Activated CD4-positive, CD25-positive, alpha-beta regulatory T cell treated with anti-CD3 and anti-CD28 coated beads, Interleukin-2, amount 50 U/mL, for 72 hours (primary cell): ENCODE measurements around the gene CAB39.

ENCODE experiments used
- DNase-seq: peaks from one replicate; pipeline ENCODE4 v3.0.0; 2021

Gene CAB39

DNA sequence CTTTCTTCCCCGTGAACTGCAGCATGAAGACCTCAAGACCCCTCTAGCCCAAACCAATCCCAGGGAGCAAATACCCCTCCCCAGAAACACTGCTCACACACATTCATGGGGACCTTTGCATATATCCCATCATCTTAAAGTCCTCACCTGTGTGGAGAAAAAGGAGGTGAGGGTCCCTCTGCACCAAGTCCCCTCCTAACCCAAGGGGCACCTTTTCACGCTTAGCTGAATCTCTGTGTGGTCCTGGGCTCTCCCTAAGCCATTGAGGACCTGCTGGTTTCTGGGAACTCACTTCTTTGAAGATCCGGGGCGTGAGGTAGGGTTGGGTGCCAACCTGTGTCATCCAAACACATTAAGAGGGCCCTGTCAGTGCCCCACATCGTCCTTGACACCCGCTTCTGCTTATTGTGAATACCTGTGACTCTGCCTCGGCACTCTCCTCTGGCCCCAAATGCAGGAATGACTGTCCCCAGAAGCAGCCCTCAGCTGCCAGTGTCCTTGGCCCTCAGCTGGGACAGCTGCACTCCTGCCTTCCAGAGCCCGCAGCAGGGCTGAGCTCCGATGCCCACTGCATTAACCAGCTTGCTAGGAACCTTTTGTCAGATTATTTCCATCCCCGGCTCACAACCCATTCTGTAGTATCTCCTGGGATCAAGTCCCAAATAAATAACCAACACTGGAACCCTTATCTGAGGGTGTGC, 110.8 kb downstream of the CAB39 start:
- DNase-seq = no peak

DNA sequence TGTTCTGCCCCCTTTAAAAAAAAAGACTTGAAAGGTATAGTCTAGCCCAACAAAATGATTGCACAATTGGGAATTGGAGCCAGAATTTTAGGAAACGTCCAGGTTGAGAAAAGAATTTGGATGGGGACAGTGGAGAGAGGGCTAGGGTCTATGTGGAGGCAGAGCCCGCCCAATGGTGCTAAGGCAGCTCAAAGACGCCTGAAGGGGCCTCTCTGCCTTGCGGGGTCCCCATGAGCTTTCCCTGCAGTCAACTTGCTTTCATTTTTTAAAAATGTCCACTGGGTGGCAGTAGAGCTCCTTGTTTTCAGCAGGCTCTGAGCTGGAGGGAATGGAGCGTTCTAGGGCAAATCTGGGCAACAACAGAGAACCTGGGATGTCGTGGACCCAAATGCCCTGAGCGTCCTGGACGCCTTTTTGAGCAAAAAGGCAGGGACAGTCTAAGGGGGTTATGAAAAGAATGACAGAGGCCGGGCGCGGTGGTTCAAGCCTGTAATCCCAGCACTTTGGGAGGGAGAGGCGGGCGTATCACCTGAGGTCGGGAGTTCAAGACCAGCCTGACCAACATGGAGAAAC, 111.8 kb downstream of the CAB39 start:
- DNase-seq = peak; percentile 40

DNA sequence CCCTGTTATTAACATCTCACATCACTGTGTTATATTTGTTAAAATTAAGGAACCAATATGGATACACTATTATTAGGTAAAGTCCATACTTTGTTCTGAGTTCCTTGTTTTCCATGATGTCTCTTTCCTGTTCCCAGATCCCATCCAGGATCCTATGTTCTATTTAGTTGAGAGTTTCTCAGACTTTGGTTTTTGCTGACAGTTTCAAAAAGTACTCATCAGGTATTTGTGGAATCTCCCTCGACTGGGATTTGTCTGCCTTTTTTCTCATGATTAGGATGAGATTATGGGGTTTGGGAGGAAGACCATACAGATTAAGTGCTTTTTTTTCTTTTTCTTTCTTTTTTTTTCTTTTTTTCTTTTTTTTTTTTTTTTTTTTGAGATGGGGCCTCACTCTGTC, 112.7 kb downstream of the CAB39 start:
- no peak for DNase-seq

DNA sequence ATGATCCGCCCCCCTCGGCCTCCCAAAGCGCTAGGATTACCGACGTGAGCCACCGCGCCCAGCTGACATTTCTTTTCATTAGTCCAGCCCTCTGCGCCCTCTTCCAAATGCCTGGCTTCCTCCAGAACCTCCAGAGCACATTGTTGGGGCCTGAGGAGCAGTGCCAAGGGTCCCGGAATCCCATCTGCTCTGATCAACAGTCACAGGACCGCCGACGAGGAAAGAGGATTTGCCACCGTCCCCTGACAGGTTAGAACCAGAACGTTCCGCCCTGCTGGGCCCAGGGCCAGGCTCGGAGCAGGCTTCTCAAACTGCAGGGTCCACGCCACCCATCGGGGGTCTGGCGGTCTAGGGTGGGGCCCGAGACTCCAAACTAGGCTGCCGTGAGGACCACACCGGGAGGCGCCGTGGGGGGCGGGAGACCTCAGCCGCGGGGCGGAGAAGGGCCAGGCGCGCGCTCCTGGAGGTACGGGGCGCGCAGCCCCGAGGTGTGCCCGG, 115.2 kb downstream of the CAB39 start:
- no peak for DNase-seq

DNA sequence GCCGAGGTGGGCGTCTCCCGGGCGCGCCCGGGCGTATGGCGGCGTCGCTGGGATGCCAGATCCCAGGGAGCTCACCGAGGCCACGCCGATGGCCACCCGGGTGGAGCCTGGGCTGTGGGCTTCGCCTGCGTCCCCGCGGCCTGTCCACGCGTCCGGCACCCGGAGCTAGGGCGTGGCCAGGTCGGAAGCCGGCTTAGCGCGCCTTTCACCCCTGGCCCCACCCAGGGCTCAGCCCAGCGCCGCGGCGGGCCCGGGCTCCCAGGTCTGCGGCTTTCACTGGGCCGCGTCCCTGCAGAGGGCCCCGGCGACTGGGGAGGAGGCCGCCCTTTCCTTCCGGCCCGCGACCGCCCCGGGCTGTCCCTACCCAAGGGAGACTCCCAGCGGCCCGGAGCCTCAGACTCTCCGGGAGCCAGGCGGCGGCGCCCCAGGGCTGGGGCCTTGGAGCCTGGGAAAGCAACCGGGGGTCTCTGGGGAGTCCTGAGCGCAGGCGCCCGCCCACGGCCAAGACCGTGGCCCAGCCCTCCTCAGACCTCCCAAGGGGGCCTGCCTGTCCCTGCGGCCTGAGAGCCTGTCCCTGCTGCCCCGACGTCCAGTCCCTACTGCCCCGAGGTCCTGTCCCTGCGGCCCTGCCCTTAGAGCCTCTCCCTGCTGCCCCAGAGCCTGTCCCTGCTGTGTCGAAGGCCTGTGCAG, 115.8 kb downstream of the CAB39 start:
- no peak for DNase-seq

DNA sequence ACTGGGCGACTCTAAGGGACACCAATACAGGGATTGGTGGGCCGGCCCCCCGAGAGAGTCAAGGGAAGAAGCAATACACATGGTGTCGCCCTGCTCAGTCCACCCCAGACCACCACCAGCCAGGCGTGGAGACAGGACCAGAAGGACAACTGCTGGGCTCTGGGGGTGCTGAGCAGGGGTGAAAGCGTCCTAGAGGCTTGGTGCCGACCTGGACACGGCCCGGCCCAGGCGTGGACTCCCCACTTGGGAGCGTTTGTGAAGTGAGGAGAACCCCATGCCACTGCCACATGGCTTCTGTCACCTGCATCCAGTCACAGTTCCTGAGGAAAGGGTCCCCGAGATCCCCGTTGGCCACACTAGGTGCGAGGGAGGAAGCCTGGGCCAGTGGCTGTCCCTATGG, 116.7 kb downstream of the CAB39 start:
- DNase-seq = no peak

DNA sequence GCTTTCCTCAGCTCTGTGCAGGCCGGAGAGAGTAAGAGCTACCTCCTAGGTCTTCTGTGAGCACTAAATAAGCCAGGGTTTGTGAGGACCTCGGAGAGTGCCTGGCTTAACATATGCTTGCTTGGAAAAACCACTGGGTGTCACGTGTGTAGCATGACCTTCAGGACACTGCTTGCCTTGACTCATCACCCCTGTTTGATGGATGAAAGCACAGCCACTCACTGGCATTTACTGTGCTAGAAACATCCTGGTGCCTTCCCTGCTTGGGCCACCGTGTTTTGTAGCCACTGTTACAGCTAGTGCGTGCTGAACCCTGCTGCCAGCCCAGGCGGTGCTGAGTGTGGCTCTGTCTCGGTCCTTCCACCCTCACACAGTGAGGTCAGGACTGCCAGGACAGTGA, 117.3 kb downstream of the CAB39 start:
- no peak for DNase-seq

DNA sequence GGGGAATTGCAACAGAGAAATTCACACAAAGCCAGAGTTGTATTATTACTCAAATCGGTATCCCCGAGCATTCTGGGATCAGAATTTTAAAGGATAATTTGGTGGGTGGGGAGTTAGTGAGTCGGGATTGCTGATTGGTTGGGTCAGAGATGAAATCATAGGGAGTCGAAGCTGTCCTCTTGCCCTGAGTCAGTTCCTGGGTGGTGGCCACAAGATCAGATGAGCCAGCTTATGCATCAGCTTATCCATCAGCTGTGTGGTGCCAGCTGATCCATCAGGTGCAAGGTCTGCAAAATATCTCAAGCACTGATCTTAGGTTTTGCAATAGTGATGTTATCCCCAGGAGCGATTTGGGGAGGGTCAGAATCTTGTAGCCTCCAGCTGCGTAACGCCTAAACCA, 117.8 kb downstream of the CAB39 start:
- no peak for DNase-seq

DNA sequence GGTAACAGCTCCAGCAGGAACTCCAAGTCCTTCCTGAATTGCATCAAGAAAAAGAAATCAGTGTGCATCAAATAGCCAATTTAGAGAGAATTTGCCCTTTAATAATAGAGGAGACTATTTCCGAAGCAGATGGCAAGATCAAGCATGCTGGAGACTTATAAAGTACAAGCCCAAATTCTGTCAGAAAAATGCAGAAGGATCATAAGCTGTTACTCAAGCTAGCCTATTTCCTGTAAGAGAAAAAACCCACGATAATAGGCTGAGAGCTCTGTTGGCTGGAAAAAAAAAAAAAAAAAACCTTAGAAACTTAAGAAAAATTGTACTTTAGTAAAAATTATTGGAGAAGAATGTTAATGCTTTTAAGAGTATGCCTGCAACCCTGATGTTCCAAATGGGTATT, 127.7 kb downstream of the CAB39 start:
- DNase-seq = no peak

DNA sequence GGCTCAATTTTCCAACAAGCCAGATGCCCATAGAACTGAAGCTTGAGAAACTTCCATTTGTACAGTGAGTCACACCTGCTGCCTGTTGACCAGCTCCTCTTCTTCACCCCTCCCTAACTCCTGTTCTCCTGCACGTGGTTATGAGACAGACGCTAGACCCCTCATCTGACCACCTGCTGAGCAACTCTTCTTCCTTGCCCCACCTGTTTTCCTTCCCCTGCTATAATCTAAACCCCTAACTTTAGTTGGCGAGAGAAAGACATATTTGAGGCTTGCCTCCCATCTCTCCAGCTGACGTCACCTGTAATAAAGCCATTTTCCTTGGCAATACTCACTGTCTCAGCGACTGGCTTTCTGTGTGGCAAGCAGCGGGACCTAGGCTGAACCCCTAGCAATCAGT, 129.8 kb downstream of the CAB39 start:
- DNase-seq = no peak

DNA sequence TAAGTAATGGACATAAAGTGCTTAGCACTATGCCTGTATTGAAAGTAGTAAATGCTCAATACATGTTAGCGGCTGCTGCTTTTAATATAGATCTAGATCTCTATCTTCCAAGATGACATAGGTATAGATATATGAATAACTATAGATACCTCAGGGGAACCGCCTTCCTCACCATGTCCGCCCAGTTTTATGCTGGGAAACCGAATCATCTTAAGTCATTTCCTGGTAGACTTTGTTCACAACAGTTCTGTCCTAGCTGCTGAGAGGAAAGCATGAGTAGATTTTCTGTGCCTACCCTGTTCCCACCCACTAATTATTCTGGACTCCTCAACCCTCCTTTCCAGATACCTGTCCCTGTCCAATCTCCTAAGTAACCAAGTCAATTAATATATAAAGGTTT, 130.5 kb downstream of the CAB39 start:
- DNase-seq = no peak

DNA sequence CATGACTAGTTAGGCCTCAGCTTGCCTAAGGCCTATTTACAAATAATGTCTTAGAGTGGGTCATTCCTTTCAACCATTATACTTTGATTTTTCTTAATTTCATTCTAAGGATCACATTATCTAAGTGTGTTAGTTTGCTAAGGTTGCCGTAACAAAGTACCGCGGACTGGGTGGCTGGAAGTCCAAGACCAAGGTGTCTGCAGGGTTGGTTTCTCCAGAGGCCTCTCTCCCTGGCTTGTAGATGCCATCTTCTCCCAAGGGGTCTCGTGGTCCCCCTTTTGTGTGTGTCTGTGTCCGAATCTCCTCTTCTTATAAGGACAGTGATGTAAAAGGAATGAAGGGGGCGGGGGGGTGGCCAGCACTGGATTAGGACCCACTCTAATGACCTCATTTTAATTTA, 133.7 kb downstream of the CAB39 start:
- no peak for DNase-seq

DNA sequence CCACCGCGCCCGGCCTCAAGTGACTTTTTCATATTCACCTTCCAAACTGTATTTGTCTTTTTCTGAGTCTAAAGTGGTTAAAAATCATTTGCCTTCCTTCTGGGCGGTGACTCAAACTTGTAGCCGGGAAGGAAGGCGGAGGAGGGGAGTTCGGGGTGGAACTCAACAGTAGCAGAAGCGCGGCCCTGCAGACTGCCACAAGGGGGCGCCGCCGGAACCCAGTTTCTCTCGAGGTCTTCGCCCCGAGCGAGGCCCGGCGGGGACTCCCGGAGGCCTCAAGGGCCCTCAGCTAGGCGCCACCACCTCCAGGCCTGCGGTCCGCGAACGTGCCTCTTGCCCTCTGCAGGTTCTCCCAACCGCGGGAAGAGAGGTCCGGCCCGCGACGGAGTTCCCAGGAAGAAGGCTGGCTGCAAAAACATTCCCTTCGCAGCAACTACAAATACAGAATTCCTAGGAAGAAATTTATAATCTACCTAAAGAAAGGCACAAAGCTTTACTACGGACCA, 135.3 kb downstream of the CAB39 start:
- peak; percentile 93 for DNase-seq

DNA sequence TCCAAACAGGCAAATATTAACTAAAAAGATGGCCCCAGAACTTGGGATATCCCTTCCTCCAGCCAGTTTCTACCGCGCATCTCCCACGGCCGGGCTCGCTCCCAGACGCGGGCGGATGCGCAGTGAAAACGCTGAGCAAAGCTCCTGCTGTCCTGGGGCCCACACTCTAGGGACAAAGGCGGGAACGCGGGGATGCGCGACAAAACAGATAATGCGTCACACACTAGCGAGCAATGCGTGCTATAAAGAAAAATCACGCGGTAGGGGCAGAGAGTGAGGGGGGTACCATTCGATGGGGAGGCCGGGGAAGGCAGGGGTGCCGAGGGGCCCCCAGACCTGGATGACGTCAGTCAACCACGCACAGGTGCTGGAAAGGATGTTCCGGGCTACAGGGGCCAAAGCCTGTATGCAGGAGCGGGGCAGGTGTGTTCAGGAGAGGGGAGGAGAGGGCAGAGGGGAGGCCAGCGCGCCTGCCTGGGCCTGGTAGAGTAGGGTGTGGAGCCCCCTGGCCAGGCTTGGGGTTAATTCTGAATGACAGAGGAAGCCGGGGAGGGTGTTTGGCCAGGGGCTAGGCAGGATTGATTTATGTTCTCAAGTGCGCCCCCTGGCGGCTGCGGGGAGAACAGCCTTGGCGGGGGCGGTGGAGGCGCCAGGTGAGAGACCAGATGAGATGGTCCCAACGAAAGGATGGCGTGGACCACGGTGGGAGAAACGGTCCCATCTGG, 137.2 kb downstream of the CAB39 start:
- peak; percentile 85 for DNase-seq

DNA sequence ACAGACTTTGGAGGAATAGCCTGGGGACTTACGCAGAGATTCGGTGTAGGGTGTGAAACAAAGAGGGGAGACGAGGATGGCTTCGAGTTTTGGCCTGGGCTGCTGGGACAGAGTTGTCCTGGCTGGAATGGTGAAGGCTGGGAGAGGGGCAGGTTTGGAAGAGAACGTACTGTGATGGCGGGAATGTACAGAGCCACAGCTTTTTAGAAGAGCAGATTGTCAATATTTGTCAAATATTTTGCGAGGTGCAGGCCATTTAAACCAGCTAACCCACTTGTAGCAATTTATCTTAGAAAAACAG, 137.7 kb downstream of the CAB39 start:
- no peak for DNase-seq

DNA sequence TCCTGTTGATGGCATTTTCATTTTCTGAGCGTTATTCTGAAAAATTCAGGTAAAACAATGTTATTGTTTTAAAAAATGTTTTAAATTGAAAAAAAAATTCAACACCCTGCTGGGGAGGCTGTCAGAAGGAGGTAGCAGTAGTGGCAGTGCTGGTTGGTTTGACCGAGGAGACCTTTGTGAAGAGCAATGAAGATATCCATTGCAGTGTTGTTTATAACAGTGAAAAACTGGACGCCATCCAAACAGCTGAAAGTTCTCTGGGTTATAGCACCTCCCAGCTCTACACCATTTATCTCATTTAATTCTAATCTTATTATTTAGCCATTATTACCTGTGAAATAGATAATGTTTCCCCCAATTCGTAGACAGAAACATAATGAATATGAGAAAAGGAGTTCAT, 139.5 kb downstream of the CAB39 start:
- DNase-seq = no peak

DNA sequence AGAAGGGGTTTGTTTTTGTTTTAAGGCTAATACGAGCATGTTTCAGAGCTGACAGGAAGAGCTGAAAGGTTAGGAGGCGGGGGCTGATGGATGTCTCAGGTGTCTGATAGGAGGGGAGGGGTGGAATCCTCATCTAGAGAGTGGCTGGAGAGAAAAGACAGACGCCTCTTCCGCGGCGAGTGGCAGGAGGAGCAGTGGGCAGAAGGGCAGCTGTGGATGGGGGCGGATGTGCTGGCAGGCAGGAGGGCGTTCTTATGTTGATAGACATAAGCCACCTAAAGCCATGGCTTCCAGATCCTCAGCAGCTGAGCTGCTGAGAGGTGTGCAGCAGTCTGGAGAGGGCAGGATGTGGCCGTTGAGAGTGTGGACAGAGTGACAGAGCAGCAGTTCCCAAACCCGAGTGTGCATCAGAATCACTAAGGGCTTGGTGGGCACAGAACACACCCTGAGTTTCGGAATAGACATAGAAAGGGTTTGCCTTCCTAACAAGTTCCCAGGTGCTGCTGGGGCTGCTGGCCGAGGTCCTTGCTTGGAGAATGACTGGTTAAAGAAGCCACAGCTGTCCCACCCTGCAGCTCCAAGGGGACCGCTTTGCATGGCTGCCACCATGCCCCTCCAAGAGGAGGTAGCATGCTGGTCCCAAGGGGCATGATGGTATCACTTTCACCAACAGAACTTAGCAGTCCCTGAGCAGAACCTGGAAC, 149.1 kb downstream of the CAB39 start:
- DNase-seq = no peak

DNA sequence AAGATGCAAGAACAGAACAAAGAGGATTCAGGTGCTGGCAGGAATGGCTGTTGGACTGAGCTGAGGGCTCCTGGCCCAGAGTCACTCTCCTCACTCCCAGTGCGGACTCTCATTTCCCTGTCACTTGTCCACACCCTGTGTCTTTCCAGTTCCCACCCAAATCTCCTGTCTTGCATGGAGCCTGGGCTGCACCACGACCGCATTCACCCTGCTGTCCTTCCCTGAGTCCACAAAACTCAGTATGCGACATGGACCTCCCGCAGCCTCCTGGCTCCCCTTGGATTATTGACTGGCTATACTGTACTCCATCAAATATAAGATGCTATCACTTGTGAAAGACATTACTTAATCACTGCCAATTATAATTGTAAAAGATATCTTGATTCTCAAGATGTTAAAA, 149.7 kb downstream of the CAB39 start:
- DNase-seq = no peak

DNA sequence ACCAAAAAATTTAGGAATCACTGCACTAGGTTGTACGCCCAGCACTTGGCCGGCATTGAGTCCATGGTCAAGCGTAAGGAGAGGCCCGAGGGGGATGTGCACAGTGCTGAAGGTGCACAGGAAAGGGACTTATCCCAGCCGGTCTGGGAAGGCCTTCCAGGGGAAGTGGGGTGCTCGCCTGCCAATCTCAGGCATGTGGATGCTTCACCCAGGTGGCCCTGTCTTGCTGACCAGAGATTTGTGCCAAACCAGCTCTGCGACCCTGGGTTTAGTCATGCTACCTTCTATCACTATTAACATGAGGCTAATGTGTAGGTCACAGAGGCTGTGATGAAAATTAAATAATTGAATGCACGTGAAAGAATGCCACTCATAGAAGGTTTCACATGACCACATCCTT, 150.4 kb downstream of the CAB39 start:
- no peak for DNase-seq

DNA sequence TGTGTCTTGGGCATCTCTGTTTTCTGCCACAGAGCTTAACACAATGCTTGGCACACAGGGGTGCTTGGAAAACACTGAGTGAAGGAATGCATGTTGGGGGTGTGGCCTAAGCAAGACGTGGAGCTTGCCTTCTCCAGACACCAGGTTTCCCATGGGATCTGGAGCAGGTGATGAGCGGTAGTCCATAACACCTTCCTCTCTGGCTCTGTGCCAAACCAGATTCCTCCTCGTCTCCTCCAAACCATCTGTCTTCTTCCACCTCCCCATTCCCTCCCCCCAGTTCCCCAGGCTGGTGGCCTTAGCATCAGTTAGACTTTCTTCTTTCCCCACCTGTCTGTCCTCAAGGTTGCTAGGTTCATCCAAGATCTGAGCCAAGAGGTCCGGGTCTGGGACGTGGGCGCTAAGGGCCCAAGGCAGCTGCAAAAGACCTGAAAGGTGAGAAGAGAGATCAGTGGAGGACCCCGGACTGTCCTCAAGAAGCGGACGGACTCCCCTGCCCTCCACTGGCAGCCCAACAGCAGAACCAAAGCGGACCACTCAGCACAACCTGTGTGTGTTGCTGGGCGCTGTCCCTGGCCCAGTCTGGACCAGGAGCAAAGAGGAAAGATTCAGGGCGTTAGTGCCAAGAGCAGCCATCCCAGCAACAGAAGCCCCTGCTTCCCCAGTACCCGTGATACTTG, 150.9 kb downstream of the CAB39 start:
- DNase-seq = no peak

DNA sequence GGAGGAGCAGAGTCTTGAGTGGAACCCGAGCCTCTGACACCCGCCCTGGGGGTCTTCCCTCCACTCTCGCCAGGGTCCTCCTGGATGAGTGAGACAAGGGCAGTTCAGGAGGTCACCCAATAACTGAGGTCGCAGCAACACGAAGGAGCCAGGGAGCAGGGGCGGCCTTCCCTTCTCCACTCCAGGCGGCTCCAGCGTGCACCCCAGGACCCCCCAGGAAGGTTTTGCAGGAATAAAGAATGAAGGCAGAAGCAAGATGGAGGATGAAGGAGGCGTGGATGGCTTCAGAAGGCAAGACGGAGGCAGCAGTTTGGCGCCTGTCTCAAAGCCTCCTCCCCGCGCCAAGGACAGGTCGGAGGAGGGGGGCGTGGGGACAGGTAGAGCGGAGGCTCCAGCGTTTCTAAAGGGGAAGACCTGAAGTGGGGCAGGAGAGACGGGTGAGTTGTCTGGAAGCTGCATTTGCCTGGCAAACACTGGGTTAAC, 151.5 kb downstream of the CAB39 start:
- no peak for DNase-seq

DNA sequence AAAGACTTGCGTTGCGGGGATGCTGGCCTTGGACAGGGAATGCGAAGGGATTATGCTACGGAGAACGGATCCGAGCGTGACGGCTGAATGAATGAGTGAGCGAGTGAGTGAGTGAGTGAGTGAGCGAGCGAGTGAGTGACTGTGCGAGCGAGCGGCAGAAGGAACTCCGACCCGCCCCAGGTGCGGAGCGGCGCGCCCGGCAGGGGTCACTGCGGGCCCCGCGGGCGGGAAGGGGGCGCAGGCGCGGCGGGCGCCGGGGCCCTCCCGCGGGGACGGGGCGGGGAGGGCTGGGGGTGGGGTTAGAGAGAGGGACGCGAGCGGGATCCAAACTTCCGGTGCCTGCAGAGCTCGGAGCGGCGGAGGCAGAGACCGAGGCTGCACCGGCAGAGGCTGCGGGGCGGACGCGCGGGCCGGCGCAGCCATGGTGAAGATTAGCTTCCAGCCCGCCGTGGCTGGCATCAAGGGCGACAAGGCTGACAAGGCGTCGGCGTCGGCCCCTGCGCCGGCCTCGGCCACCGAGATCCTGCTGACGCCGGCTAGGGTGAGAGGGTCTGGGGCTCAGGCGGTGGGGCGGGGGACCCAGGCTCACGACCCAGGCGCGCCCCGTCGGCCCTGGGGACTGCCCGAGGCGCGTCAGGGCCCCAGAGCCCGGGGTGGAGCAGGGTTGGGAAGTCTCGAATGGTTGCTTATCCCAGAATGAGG, 152.1 kb downstream of the CAB39 start, which contains the start of gene ITM2C:
ITM2C (plus strand) TSS at position 338 of the 702 bp plus-strand sequence; CDS start at position 422, 84 bp downstream.
- peak; percentile 70 for DNase-seq
